ENCODE measurements around the gene FAM124B.

DNA sequence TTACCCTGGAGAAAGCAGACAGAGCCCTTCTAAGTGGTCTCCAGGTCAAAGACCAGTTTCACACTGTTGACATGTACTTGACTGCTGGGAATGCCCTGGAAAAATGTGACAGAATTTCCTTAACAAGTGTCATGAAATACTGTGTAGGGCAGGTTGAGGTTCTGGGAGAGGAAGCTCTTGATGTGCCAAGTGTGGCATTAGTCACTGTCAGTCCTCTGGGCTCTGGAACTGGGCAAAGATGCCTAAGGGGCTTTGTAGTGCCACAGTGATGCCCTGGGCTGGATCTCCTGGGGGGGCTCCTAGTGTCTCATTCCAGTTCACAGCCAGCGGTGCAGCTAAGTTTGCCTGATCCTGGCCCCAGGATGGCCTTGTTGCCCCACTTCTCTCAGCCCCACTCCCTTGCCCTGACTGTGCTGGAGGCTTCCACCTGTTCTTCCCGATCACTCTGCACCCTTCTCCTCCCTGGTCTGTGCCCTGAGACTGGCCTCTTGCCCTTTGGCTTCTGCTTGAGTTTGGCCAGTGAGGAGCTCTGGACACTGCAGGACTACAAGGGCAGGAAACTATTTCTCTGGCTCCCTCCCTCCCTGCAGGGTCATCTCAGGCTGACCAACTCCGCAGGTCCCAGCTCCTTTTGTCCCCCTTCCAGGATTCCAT is 27.0 kb upstream of the FAM124B start:
- TF ChIP-seq, protein P1, sequence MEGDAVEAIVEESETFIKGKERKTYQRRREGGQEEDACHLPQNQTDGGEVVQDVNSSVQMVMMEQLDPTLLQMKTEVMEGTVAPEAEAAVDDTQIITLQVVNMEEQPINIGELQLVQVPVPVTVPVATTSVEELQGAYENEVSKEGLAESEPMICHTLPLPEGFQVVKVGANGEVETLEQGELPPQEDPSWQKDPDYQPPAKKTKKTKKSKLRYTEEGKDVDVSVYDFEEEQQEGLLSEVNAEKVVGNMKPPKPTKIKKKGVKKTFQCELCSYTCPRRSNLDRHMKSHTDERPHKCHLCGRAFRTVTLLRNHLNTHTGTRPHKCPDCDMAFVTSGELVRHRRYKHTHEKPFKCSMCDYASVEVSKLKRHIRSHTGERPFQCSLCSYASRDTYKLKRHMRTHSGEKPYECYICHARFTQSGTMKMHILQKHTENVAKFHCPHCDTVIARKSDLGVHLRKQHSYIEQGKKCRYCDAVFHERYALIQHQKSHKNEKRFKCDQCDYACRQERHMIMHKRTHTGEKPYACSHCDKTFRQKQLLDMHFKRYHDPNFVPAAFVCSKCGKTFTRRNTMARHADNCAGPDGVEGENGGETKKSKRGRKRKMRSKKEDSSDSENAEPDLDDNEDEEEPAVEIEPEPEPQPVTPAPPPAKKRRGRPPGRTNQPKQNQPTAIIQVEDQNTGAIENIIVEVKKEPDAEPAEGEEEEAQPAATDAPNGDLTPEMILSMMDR (conservative IDR thresholded peaks at IDR 0.05; ENCODE audit: low read length): no peak
- TF ChIP-seq EZH2phosphoT487 (IDR thresholded peaks at IDR 0.05; ENCODE audit: borderline replicate concordance, low read depth, low read length): no peak

All from OCI-LY7 (cell line).